Measurements from ENCODE around the gene CUBN.

Gene CUBN

DNA sequence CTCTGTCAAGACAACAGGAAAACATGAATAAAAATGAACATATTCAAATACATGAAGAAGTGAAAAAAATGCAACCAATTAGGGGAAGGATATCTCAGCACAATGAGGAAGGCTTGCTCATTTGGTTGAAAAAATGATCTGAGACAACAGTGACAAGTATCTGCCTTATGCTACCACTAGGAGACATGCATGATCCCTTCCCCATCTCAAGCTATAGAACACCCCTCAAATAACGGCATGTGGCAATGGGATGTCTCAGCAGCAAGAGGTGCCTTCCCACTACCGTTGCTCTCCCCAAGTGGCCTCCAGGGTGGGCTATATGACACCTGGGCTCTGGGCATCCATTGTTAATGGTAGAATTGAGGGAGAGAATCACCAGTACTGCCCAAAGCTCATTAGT lies 214.3 kb downstream of the CUBN start:
- no peak overlapping the region for H3K4me2 ChIP-seq (ENCODE audit: low read length)
- H3K36me3 ChIP-seq (ENCODE audit: control insufficient read depth, insufficient read depth, low read length), result no peaks in the 10 kb centered on the region
- no peak overlapping the region for H3K4ac ChIP-seq (ENCODE audit: low read depth, low read length)
- H2BK5ac ChIP-seq (ENCODE audit: low read length), result no peak overlapping the region
- no CpG with 5 or more reads among the region's 2 CpGs for WGBS (ENCODE audit: extremely low coverage, insufficient coverage, low lambda C conversion rate)
- H3K56ac ChIP-seq (ENCODE audit: low read length), result no peak overlapping the region
- H2BK15ac ChIP-seq (replicated peaks; ENCODE audit: low read depth), result no peak overlapping the region
- H3K79me2 ChIP-seq (ENCODE audit: control insufficient read depth, insufficient read depth, low read length), result no peaks in the 10 kb centered on the region
- H3K4me1 ChIP-seq (ENCODE audit: control insufficient read depth, low read depth, low read length), result no peaks in the 10 kb centered on the region
- no peak overlapping the region for H3K23ac ChIP-seq (ENCODE audit: low read length)
- no peak overlapping the region for H3K4me3 ChIP-seq (ENCODE audit: low read length)
- H4K5ac ChIP-seq (ENCODE audit: low read length), result no peak overlapping the region
- no peak overlapping the region for H2BK120ac ChIP-seq (ENCODE audit: low read depth, low read length)
- peak; percentile 73 for DNase-seq
- H3K79me1 ChIP-seq (ENCODE audit: low read length), result no peaks in the 10 kb centered on the region
- H3K27ac ChIP-seq (ENCODE audit: low read depth, low read length), result no peak overlapping the region
- no peak overlapping the region for H4K8ac ChIP-seq (ENCODE audit: low read depth, low read length)
- H2AK5ac ChIP-seq (ENCODE audit: low read length), result no peak overlapping the region
- no peak overlapping the region for H3K18ac ChIP-seq (ENCODE audit: low read length)
- H3K27me3 ChIP-seq (ENCODE audit: insufficient read depth, low read length, poor library complexity), result no peaks in the 10 kb centered on the region
- H3K9ac ChIP-seq (ENCODE audit: low read length), result no peak overlapping the region

DNA sequence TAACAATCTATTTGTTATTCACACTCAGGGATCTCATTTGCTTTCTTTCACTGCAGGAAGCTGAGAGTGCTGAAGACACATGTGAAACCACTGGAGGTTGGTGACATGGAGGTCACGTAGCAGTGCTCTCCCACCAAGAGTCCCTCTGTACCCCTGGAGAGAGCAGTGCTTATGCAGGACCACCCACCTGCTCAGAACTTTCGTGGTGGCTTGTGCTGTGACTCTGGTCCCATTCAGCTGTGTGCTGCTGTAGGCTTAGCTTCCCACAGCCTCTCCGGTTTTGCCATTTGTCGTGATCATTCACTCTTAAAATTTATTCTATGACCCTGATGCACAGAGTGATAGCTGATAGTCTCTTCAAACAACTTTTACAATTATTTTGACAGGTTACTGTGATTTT lies 216.3 kb downstream of the CUBN start:
- H3K23ac ChIP-seq (ENCODE audit: low read length), result no peak overlapping the region
- no peak for DNase-seq
- no peaks in the 10 kb centered on the region for H3K79me2 ChIP-seq (ENCODE audit: control insufficient read depth, insufficient read depth, low read length)
- no peak overlapping the region for H3K4me2 ChIP-seq (ENCODE audit: low read length)
- H3K27ac ChIP-seq (ENCODE audit: low read depth, low read length), result no peak overlapping the region
- WGBS (ENCODE audit: extremely low coverage, insufficient coverage, low lambda C conversion rate), result no CpG with 5 or more reads among the region's 4 CpGs
- no peaks in the 10 kb centered on the region for H3K36me3 ChIP-seq (ENCODE audit: control insufficient read depth, insufficient read depth, low read length)
- no peaks in the 10 kb centered on the region for H3K4me1 ChIP-seq (ENCODE audit: control insufficient read depth, low read depth, low read length)
- no peak overlapping the region for H2BK120ac ChIP-seq (ENCODE audit: low read depth, low read length)
- H4K5ac ChIP-seq (ENCODE audit: low read length), result no peak overlapping the region
- no peak overlapping the region for H2BK5ac ChIP-seq (ENCODE audit: low read length)
- no peaks in the 10 kb centered on the region for H3K79me1 ChIP-seq (ENCODE audit: low read length)
- H2AK5ac ChIP-seq (ENCODE audit: low read length), result no peak overlapping the region
- no peak overlapping the region for H3K56ac ChIP-seq (ENCODE audit: low read length)
- H3K4ac ChIP-seq (ENCODE audit: low read depth, low read length), result no peak overlapping the region
- H3K4me3 ChIP-seq (ENCODE audit: low read length), result no peak overlapping the region
- H3K18ac ChIP-seq (ENCODE audit: low read length), result no peak overlapping the region
- no peak overlapping the region for H2BK15ac ChIP-seq (replicated peaks; ENCODE audit: low read depth)
- H3K27me3 ChIP-seq (ENCODE audit: insufficient read depth, low read length, poor library complexity), result no peaks in the 10 kb centered on the region
- H3K9ac ChIP-seq (ENCODE audit: low read length), result no peak overlapping the region
- no peak overlapping the region for H4K8ac ChIP-seq (ENCODE audit: low read depth, low read length)

DNA sequence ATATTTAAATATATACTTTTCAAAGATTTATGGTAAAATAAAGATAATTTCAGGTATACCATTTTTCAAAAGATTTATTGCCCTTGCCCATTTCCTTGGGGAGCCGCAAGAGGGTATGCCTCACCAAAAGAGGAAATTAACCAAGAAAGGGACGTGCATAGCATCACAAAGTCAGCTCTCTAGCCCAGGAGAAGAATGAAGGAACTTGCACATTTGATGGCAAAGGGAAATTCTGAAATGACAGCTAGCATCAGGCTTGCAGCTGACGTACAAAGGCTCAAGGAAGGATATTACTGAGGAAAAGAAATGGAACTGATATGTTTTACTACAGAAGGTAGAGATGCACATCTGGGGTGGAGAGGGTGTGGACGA lies 218.8 kb downstream of the CUBN start:
- DNase-seq, result no peak
- no CpG with 5 or more reads among the region's 4 CpGs for WGBS (ENCODE audit: extremely low coverage, insufficient coverage, low lambda C conversion rate)
- no peak overlapping the region for H3K4me3 ChIP-seq (ENCODE audit: low read length)
- no peak overlapping the region for H3K18ac ChIP-seq (ENCODE audit: low read length)
- no peak overlapping the region for H3K56ac ChIP-seq (ENCODE audit: low read length)
- H3K23ac ChIP-seq (ENCODE audit: low read length), result no peak overlapping the region
- no peaks in the 10 kb centered on the region for H3K79me2 ChIP-seq (ENCODE audit: control insufficient read depth, insufficient read depth, low read length)
- no peak overlapping the region for H2BK120ac ChIP-seq (ENCODE audit: low read depth, low read length)
- H3K9ac ChIP-seq (ENCODE audit: low read length), result no peak overlapping the region
- H2BK5ac ChIP-seq (ENCODE audit: low read length), result no peak overlapping the region
- H2BK15ac ChIP-seq (replicated peaks; ENCODE audit: low read depth), result no peak overlapping the region
- H4K5ac ChIP-seq (ENCODE audit: low read length), result no peak overlapping the region
- H4K8ac ChIP-seq (ENCODE audit: low read depth, low read length), result no peak overlapping the region
- H3K36me3 ChIP-seq (ENCODE audit: control insufficient read depth, insufficient read depth, low read length), result no peaks in the 10 kb centered on the region
- no peaks in the 10 kb centered on the region for H3K4me1 ChIP-seq (ENCODE audit: control insufficient read depth, low read depth, low read length)
- no peaks in the 10 kb centered on the region for H3K79me1 ChIP-seq (ENCODE audit: low read length)
- no peak overlapping the region for H3K4me2 ChIP-seq (ENCODE audit: low read length)
- no peak overlapping the region for H2AK5ac ChIP-seq (ENCODE audit: low read length)
- no peaks in the 10 kb centered on the region for H3K27me3 ChIP-seq (ENCODE audit: insufficient read depth, low read length, poor library complexity)
- H3K27ac ChIP-seq (ENCODE audit: low read depth, low read length), result no peak overlapping the region
- H3K4ac ChIP-seq (ENCODE audit: low read depth, low read length), result no peak overlapping the region

DNA sequence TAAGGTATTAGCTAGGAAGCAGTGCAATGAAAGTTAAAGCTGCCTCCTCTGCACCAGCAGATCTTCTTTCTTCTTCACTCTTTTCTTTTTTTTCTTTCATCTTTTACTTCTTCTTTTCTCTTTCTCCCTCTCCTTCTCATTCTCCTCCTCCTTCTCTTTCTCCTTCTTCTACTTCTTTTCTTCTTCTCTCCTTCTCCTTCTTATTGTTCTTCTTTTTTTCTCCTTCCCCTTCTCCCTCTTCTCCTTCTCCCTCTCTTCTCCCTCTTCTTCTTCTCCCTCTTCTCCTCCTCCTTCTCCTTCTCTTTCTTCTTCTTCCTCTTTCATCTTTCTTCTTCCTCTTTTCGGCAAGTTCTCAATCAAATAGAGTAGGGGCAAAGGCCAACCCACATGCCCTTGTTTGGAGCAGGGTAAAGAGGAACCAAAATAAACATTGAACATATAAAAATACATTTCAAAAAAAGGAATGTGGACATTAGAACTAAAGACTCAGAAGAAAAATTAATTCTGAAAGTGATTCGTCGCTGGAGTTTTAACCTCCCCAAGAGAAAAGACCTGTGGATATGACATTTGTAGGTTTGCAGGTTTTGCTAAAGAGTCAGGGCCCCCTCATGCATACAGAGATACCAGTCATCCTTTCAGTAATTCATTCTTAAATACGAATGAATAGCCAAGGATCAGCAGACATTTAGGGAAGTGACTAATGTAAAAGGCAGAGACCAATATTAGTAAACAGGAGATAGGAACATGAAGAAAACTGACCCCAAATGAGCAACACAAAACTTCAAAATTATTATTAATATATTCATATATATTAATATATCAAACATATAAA lies 219.4 kb downstream of the CUBN start:
- DNase-seq, result no peak
- H2BK120ac ChIP-seq (ENCODE audit: low read depth, low read length), result no peak overlapping the region
- H3K36me3 ChIP-seq (ENCODE audit: control insufficient read depth, insufficient read depth, low read length), result no peaks in the 10 kb centered on the region
- H2BK15ac ChIP-seq (replicated peaks; ENCODE audit: low read depth), result no peak overlapping the region
- no peak overlapping the region for H3K4me2 ChIP-seq (ENCODE audit: low read length)
- no peak overlapping the region for H3K9ac ChIP-seq (ENCODE audit: low read length)
- no peak overlapping the region for H3K18ac ChIP-seq (ENCODE audit: low read length)
- no peak overlapping the region for H3K4me3 ChIP-seq (ENCODE audit: low read length)
- WGBS (ENCODE audit: extremely low coverage, insufficient coverage, low lambda C conversion rate), result no CpG with 5 or more reads among the region's 4 CpGs
- H3K27me3 ChIP-seq (ENCODE audit: insufficient read depth, low read length, poor library complexity), result no peaks in the 10 kb centered on the region
- H3K27ac ChIP-seq (ENCODE audit: low read depth, low read length), result no peak overlapping the region
- H3K56ac ChIP-seq (ENCODE audit: low read length), result no peak overlapping the region
- no peak overlapping the region for H2BK5ac ChIP-seq (ENCODE audit: low read length)
- no peak overlapping the region for H3K4ac ChIP-seq (ENCODE audit: low read depth, low read length)
- no peaks in the 10 kb centered on the region for H3K4me1 ChIP-seq (ENCODE audit: control insufficient read depth, low read depth, low read length)
- H3K79me1 ChIP-seq (ENCODE audit: low read length), result no peaks in the 10 kb centered on the region
- H4K8ac ChIP-seq (ENCODE audit: low read depth, low read length), result no peak overlapping the region
- H3K79me2 ChIP-seq (ENCODE audit: control insufficient read depth, insufficient read depth, low read length), result no peaks in the 10 kb centered on the region
- H3K23ac ChIP-seq (ENCODE audit: low read length), result no peak overlapping the region
- H4K5ac ChIP-seq (ENCODE audit: low read length), result no peak overlapping the region
- H2AK5ac ChIP-seq (ENCODE audit: low read length), result no peak overlapping the region

DNA sequence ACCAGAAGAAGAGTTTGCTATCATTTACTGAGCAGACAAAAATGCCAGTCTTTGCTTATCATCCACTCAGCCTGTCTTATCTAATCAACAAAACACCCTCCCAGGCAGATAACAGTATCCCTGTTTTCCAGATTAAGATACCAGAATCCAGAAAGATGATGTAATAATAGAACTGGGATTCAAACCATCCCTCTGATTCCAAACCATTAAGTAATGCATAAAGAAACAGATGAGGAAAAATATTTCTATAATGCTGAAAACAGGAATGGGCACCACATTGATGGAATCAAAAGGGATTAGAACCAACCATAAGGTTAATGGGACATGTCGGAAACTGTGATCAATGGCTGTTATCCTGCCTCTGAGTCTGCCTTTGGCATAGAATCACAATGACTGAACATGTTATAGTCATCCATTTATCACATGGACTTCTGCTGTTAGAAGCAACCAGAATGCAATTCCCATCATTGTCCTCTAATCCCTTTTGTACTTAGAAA lies 220.3 kb downstream of the CUBN start:
- no peaks in the 10 kb centered on the region for H3K36me3 ChIP-seq (ENCODE audit: control insufficient read depth, insufficient read depth, low read length)
- H3K23ac ChIP-seq (ENCODE audit: low read length), result no peak overlapping the region
- H3K79me2 ChIP-seq (ENCODE audit: control insufficient read depth, insufficient read depth, low read length), result no peaks in the 10 kb centered on the region
- H4K8ac ChIP-seq (ENCODE audit: low read depth, low read length), result no peak overlapping the region
- no peak overlapping the region for H3K4me3 ChIP-seq (ENCODE audit: low read length)
- H3K27ac ChIP-seq (ENCODE audit: low read depth, low read length), result no peak overlapping the region
- H3K56ac ChIP-seq (ENCODE audit: low read length), result no peak overlapping the region
- no peak overlapping the region for H2BK5ac ChIP-seq (ENCODE audit: low read length)
- no peaks in the 10 kb centered on the region for H3K27me3 ChIP-seq (ENCODE audit: insufficient read depth, low read length, poor library complexity)
- no peak overlapping the region for H3K9ac ChIP-seq (ENCODE audit: low read length)
- no peak overlapping the region for H2BK15ac ChIP-seq (replicated peaks; ENCODE audit: low read depth)
- H3K4ac ChIP-seq (ENCODE audit: low read depth, low read length), result no peak overlapping the region
- no peaks in the 10 kb centered on the region for H3K79me1 ChIP-seq (ENCODE audit: low read length)
- no peaks in the 10 kb centered on the region for H3K4me1 ChIP-seq (ENCODE audit: control insufficient read depth, low read depth, low read length)
- peak; percentile 85 for DNase-seq
- H2BK120ac ChIP-seq (ENCODE audit: low read depth, low read length), result no peak overlapping the region
- H3K4me2 ChIP-seq (ENCODE audit: low read length), result no peak overlapping the region
- no peak overlapping the region for H3K18ac ChIP-seq (ENCODE audit: low read length)
- H4K5ac ChIP-seq (ENCODE audit: low read length), result no peak overlapping the region
- no CpG with 5 or more reads among the region's 1 CpG for WGBS (ENCODE audit: extremely low coverage, insufficient coverage, low lambda C conversion rate)
- no peak overlapping the region for H2AK5ac ChIP-seq (ENCODE audit: low read length)

DNA sequence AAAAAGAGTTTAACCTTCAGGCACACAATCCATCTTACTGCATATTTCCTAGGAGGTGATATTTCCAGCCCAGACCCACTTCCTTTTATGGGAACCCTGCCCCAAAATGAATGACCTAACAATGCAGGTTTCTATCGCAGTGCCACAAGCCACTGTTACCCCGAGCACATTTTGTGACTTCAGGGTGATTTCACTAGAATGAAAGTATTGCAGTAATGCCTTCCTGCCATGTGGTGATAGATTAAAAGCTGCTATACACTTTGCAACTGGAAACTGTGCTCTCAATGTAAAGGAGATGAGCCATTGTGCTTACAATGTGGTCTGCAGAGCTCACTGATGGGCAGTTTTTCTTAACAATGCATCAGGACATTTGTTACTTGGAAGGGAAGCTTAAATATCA lies 221.9 kb downstream of the CUBN start:
- no peaks in the 10 kb centered on the region for H3K4me1 ChIP-seq (ENCODE audit: control insufficient read depth, low read depth, low read length)
- no peak overlapping the region for H3K23ac ChIP-seq (ENCODE audit: low read length)
- no peak for DNase-seq
- H3K18ac ChIP-seq (ENCODE audit: low read length), result no peak overlapping the region
- H3K27me3 ChIP-seq (ENCODE audit: insufficient read depth, low read length, poor library complexity), result no peaks in the 10 kb centered on the region
- H4K5ac ChIP-seq (ENCODE audit: low read length), result no peak overlapping the region
- no peak overlapping the region for H3K4me3 ChIP-seq (ENCODE audit: low read length)
- no peak overlapping the region for H3K56ac ChIP-seq (ENCODE audit: low read length)
- no peak overlapping the region for H3K27ac ChIP-seq (ENCODE audit: low read depth, low read length)
- no peak overlapping the region for H2BK120ac ChIP-seq (ENCODE audit: low read depth, low read length)
- no peaks in the 10 kb centered on the region for H3K79me1 ChIP-seq (ENCODE audit: low read length)
- no CpG with 5 or more reads among the region's 2 CpGs for WGBS (ENCODE audit: extremely low coverage, insufficient coverage, low lambda C conversion rate)
- no peak overlapping the region for H4K8ac ChIP-seq (ENCODE audit: low read depth, low read length)
- H3K4me2 ChIP-seq (ENCODE audit: low read length), result no peak overlapping the region
- H2AK5ac ChIP-seq (ENCODE audit: low read length), result no peak overlapping the region
- H3K79me2 ChIP-seq (ENCODE audit: control insufficient read depth, insufficient read depth, low read length), result no peaks in the 10 kb centered on the region
- no peak overlapping the region for H3K4ac ChIP-seq (ENCODE audit: low read depth, low read length)
- H3K36me3 ChIP-seq (ENCODE audit: control insufficient read depth, insufficient read depth, low read length), result no peaks in the 10 kb centered on the region
- no peak overlapping the region for H2BK15ac ChIP-seq (replicated peaks; ENCODE audit: low read depth)
- no peak overlapping the region for H2BK5ac ChIP-seq (ENCODE audit: low read length)
- no peak overlapping the region for H3K9ac ChIP-seq (ENCODE audit: low read length)
